T-helper 1 cell (primary cell): ENCODE data around the gene LHX4.

Experiments
- DNase-seq, 5 donors: peaks; one replicate each; pipeline ENCODE4 v3.0.0-alpha.2; 2012 to 2020

Gene LHX4

DNA sequence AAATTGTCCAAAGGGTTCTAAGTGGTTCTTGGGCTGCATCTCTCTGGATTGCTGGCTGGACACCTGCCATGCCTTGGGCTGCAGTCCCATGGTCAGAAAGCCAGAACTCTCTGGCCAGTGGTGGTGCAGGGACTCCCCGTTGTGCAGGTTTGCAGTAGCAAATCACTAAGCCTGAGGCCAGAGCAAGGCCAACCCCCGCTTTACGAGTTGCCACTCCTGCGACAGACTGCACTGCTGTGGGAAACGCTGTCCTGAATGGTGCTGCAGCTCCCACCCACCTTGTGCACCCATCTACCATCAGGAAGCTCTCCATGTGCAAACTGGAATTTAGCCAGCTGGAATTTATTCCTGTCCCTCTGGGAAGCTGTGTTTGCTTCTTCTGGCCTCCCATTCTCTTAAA, 45.7 kb downstream of the LHX4 start:
- DNase-seq, result no peak

DNA sequence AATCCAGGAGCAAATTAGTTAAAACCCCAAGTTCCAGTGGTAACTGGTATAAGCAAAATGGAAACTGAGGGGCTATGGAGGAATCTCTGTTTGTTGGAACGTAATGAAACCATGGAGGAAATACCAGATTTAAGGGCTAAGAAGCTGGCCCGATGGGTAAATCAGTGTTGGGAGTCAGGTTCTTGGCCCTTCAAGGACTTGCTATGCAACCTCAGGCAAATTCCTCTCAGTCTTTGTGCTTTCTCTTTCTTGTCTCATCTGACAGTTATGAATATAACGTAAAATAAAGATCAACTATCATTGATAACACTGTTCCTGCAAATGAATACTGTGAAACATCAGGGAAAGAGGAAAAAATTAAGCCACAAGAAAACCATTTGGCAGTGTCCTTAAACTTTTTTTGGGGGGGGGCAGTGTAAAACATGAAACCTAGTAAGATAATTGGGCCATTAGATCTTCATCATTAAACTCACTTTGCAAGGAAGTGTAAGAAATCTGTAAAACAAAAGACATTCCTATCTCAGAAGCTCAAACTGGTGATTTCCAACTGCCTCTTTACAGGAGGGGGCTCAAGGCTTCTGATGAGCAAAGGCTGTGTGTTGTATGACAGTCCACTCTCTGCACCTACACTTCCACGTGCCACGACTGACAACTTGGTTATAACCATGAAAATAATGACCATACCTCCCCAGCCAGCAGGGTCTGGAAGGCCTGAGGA, 47.6 kb downstream of the LHX4 start:
- no peak for DNase-seq

DNA sequence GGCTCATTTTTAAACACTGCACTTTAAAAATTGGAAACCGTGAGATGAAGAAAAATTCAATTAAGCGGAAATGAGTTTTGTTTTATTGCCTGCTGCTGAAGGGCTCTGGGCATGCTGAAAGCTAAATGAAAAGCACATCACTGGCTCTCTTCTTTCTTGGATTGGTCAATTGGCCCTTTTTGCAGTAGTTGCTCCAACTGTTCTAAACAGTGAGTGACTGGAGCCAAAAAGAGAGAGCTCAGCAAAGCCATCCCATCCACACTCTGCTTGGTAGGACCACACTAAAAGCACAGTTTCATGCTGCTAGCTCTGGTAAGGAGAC, 48.1 kb downstream of the LHX4 start:
- no peak for DNase-seq

DNA sequence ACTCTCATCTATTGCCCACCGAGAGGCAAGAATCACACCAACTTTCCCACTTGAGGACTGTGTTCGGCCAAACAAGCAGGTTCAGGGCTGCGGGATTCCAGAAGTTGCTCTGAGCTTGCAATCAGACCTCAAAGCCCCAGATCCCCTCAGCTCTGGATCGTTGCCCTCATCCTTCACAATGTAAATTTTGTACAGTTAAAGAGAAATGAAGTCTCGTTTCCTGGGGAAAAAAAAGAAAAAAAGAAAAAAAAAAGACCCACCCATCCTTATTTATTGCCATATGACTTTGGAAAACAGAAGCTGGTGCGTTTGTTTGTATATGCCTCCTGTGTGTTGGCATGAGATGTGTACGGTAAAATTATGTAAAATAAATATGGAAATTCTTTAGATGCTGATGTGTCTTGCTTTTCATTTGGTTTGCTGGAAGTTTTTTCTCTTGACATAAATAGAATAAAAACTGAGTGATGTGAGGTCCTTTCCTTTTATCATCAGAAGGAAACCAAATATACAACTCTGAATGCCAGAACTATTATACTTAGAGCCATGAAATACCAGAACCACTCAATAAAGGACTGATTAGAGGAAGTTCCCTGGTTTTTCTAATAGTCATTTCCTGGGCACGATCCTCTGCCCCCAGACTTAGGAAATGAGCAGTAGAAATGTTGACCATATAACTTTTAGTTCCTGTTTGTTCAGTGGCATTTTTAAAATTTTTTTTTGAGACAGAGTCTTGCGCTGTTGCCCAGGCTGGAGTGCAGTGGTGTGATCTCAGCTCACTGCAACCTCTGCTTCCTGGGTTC, 48.7 kb downstream of the LHX4 start:
- no peak for DNase-seq

DNA sequence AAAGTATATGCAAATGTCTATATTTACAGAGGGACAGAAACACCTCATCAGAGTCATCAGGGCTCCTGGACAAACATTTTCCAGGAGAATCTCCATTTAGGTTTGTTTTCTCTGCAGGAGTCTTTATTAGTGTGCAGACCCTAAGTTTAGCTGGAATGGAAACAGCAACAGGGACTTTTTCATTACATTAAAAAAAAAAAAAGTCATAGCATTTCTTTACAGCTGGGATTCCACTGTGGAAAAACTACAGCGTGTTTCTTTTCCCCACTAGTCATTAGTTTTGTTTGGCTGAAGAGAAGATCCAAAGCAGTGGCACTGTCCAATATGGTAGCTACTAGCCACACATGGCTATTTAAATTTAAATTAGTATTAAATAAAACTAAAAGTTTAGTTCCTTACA, 49.6 kb downstream of the LHX4 start:
- no peak for DNase-seq

GRCh38 chr1:180280617-180281016, 50.6 kb downstream of the LHX4 start:
- no peak for DNase-seq

DNA sequence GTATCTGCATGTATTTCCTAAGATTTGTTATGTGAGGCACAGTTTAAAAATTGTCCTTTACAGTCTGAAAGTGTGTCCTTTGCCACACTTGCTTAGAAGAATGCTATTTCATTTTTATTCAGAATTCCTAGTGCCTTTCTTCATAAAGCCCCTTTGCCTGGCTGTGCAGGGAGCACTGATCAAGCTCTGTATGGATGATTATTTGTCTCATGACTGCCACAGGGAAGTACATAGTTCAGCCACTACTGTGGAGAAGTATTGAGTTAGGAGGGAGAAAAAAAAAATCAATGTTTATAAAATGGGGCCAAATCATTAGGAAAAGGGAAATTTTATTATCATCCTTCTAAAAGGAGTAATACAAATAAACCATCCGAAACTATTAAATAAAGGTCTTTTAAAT, 51.4 kb downstream of the LHX4 start:
- no peak for DNase-seq

DNA sequence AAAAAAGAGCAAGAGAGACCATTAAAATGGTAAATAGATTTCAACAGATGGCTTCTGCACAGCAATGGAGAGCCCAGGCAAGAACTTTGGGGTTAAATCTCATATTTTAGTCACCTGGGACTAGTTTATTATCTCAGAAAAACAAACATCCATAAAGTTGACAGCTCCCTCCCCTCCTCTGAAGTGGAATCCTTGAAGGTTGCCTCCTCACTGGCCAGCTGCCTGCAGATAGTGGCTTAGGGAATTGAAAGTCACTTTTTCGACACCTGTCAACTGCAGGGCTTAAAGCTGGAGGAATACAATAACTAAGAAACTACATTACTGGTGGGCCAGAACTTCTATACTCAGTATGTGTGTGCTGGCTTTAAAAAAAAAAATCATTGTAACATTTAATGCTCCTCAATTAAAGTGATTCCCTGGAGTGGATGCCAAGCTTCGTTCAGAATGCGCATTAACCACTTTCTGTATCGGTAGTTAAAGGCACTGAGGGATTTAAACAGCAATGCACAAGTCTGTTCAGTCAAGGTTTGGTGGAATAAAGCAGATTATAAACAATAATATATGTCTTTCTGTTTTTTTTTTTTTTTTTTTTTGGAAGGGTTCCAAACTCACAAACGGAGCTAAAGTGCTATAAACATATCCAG, 52.5 kb downstream of the LHX4 start:
- DNase-seq, result no peak

- DNase-seq, result no peak
Observed at GRCh38 chr1:180283098-180283497, 53.0 kb downstream of the LHX4 start.

DNA sequence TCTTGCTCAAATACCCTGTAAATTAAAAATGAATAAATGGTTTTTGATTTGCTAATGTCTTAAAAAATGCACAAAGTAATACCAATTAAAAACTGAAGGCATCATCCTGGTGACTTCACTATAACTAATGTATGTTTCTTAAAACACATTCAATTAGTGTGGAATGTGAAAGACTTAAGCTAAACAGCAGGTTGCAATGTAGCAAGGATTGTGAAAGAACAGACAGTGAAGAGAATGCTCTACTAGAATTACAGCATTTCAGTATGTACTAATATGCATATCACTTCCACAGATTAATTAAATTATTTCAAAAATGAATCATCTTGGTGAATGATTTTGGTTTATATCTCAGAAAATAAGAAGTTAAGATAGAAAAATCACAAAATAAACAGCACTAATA, 56.4 kb downstream of the LHX4 start:
- DNase-seq, result no peak

DNA sequence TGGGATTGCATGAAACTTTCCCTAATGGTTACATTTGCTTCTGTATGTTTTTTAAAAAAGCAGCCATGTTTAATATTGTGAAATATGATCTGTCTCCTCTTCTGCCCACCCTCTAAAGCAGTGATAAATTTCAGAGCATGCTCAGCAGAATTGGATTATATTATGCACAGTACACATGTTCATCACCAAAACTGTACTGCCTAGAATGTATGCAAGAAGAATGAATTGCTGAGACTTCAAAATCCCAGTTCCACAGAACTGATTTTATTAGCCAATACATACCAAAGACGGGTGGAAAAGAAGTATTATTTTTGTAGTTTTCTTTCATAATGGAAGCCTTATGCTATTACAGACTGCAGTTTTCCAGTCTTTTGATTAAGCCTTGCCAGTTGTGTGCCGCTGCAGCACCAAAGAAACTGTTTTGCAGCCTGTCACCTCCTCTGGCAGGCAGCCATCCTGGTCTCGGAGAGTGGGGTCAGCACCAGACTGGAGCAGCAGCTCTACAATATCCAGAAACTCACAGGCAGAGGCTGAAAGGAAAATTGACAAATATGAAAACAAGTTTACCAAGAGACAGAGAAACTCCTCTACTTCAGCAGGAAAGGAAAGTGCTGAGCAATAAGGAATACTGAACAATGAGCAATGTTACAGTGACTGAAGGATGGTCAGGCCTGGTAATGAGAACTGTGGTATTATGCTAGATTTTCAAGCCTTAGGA, 58.1 kb downstream of the LHX4 start:
- DNase-seq, result no peak

DNA sequence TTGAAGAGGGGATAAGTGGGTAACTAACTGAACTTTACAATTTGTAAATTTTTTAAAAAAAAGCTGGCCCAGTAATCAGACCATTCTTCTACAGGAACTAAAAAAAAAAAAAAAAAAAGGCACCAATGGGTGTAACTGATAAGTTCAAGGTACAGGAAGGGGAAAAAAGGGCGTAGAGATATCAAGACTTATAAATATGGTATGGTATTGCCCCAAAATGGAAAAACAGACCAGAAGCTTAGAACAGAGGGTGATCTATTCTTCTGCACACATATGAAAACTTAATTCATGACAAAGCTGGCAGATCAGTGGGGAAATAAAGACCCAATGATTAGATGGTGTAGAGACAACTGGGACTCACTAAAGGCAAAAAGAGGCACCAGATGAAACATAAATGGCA, 58.9 kb downstream of the LHX4 start:
- DNase-seq, result no peak

GRCh38 chr1:180290265-180291001, 60.4 kb downstream of the LHX4 start:
- no peak for DNase-seq

DNA sequence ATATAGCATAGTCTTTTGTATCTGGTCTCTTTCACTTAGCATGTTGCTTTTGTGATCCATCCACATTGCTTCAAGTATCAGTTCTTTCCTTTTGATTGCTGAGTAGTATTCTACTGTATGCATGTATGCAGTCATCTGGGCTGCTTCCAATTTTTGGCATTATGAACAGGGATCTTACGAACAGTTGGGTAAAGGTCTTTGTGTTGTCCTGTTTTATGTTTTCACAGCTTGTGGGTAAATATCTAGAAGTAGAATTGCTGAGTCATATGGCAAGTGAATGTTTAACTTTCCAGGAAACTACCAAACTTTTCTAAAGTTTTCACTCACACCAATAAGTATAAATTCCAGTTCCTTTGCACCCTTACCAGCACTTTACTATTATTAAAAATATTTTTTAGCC, 60.9 kb downstream of the LHX4 start:
- DNase-seq, result peak in 1 of 5 donors; percentile 49

GRCh38 chr1:180294711-180295110, 64.6 kb downstream of the LHX4 start:
- DNase-seq, result no peak

DNA sequence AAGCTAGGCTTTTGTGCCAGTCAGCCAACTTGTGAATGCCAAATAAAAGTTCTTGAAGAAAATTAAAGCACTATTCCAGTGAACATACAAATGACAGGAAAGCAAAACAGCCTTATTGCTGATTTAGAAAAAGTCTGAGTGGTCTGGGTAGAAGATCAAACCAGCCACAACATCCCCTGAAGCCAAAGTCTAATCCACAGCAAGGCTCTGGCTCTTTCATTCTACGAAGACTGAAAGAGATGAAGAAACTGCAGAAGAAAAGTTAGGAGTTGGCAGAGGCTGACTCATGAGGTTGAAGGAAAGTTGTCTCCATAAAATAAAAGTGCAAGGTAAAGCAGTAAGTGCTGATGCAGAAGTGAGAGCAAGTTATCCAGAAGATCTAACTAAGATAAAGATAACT, 65.9 kb downstream of the LHX4 start:
- no peak for DNase-seq

GRCh38 chr1:180299479-180300221, 69.6 kb downstream of the LHX4 start:
- no peak for DNase-seq

DNA sequence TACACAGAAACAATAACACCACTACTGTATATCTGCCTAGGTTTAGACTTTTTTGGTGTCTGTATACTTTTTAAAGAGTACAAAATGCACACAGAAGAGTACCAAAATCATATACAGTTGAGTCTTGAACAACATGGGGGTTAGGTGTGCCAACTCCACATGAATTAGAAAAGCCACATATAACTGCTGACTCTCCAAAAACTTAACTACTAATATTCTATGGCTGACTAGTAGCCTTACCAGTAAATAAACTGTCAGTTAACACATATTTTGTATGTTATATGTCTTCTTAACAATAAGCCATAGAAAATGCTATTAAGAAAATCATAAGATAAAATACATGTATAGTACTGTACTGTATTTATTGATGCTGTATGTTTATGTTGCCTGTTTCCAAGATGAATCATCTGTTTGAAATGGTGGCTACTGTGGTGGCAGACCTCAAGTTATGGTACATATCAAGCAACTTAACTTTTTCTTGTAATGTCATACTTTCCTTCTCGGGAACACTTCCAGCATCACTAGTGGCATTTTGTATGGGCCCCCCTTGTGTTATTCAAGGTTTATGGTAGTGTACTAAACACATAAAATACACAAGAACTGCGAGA, 71.2 kb downstream of the LHX4 start:
- DNase-seq, result no peak

DNA sequence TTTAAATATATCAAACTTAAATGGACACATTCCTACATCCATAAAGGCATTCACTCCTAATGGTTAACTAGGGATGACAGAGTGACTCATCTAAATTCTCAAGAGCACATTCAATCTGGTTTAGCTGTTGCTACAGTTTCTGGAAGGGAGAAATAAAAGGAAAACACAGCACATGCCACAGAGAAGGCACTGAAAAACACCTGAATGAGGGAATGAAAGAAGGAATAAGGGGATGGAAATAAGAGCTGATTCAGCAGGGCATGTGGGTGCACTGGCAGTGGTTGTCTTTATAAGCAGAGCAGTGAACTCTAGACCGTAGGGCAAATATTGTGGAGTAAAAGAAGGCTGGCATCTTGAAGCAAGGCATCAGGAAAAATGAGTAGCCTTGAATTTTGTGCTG, 79.3 kb downstream of the LHX4 start:
- no peak for DNase-seq

DNA sequence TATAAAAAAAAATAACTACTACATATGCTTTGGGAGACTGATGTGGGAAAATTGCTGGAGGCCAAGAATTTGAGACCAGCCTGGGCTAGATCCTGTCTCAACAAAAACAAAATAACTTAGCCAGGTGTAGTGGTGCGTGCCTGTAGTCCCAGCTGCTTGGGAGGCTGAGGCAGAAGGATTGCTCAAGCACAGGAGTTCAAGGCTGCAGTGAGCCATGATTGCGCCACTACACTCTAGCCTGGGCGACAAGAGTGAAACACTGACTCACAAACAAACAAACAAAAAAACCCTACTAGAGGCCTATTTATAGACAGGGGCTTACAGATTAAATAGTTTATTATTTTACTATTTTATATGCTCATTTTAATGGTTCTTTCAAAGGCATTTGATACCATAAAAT, 80.0 kb downstream of the LHX4 start:
- DNase-seq, result no peak

- DNase-seq, result no peak
Observed at GRCh38 chr1:180311011-180311730, 81.1 kb downstream of the LHX4 start.
